ENCODE results near the gene PRCD. TPM values are rescaled to one million over a fixed set of nuclear protein-coding genes. Genes with fewer than 3 reads are reported as not detected.
"Not testable (repeated sequence)": the region's sequence is repeated elsewhere in the genome, so short reads cannot be mapped to it uniquely, and the experiment has no call there.

Gene PRCD
- total RNA-seq, 1 donor from 2014 or later, result 0.52 TPM

DNA sequence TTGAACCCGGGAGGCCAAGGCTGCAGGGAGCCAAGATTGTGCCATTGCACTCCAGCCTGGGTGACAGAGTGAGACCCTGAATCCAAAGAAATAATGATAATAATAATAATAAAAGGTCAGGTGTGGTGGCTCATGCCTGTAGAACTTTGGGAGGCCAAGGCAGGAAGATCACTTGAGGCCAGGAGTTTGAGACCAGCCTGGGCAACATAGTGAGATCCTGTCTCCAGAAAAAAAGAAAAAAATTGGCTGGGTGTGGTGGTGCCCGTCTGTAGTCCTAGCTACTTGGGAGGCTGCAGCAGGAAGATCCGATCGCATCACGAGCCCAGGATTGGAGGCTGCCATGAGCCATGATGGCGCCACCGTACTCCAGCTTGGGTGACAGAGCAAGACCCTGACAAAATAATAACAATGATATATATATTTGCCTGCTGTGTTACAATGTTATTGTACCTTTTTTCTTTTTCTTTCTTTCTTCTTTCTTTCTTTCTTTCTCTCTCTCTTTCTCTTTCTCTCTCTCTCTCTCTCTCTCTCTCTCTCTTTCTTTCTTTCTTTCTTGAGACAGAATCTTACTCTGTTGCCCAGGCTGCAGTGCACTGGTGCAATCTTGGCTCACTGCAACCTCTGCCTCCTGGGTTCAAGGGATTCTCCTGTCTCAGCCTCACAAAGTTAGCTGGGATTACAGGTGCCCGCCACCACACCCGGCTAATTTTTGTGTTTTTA lies 6.0 kb upstream of the PRCD start:
- H3K27ac ChIP-seq (ENCODE audit: low read depth, low read length); H3K9ac ChIP-seq (ENCODE audit: low read depth in 1 of 3, low read length in 3 of 3); H3K36me3 ChIP-seq (ENCODE audit: control insufficient read depth in 3 of 3, insufficient read depth in 3 of 3, low read length in 3 of 3); H3K9me3 ChIP-seq (ENCODE audit: control insufficient read depth in 3 of 3, low read length in 3 of 3); H3K4me3 ChIP-seq (ENCODE audit: low read length in 3 of 3): not testable (repeated sequence)
- H3K27me3 ChIP-seq (ENCODE audit: control insufficient read depth in 3 of 3, insufficient read depth in 3 of 3, low read length in 3 of 3), result peaks cover 14 to 23% (median 22%) of the 10 kb centered on the region in 3 donors
- H3K4me1 ChIP-seq (ENCODE audit: control insufficient read depth in 3 of 3, insufficient read depth in 3 of 3, low read length in 3 of 3), result peaks cover 44 to 58% (median 48%) of the 10 kb centered on the region in 3 donors

DNA sequence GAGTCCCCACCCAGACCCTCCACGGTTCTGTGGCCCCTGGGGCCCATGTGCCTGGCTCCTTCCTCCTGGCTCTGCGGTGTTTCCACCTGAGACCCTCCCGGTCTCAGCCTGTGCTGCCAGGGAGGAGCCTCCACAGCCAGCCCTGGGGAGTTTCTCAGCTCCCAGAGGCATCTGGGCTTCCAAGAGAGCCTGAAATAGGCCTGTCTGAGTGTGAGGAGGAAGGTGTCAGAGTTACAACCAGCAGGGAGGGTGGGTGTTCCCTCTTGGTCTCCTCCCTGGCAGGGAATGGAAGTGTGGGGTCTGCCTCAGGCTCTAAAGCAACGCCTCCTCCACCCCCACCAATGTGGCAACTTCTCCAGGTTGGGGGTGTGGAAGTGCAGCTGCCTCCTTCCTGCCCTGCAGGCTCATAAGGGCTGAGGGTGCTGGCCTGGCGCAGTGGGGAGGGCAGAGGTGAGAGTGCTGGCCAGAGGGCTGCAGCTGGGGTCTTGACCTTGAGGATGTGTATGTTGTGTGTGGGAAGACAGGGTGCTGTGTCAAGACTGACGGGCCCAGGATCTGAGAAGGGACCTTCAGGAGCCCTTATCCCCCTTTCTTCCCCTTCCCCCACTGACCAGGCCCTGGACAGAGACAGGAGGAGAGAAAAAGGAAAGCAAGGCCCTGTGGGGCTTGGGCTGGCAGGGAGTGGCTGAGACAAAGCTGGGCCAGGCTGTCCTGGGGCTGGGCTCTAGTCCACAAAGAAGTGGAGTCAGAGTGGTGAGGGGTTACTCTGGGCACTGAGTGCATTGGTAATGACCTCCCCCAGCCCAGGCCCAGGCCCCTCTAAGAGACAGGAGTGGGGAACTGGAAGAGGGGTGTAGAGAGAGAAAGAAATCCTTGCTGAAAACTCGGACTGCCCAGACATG lies 4.8 kb upstream of the PRCD start:
- Histone ChIP-seq H3K4me3 (ENCODE audit: low read length in 3 of 3) (no peak overlapping the region), H3K36me3 (ENCODE audit: control insufficient read depth in 3 of 3, insufficient read depth in 3 of 3, low read length in 3 of 3) (no peaks in the 10 kb centered on the region), H3K27ac (ENCODE audit: low read depth, low read length) (no peak overlapping the region), H3K9ac (ENCODE audit: low read depth in 1 of 3, low read length in 3 of 3) (peak overlapping the region in 2 of 3 donors; percentile 20 to 50), H3K4me1 (ENCODE audit: control insufficient read depth in 3 of 3, insufficient read depth in 3 of 3, low read length in 3 of 3) (peaks cover 41 to 56% (median 42%) of the 10 kb centered on the region in 3 donors), H3K27me3 (ENCODE audit: control insufficient read depth in 3 of 3, insufficient read depth in 3 of 3, low read length in 3 of 3) (peaks cover 14 to 24% (median 23%) of the 10 kb centered on the region in 3 donors), H3K9me3 (ENCODE audit: control insufficient read depth in 3 of 3, low read length in 3 of 3) (no peaks in the 10 kb centered on the region)

DNA sequence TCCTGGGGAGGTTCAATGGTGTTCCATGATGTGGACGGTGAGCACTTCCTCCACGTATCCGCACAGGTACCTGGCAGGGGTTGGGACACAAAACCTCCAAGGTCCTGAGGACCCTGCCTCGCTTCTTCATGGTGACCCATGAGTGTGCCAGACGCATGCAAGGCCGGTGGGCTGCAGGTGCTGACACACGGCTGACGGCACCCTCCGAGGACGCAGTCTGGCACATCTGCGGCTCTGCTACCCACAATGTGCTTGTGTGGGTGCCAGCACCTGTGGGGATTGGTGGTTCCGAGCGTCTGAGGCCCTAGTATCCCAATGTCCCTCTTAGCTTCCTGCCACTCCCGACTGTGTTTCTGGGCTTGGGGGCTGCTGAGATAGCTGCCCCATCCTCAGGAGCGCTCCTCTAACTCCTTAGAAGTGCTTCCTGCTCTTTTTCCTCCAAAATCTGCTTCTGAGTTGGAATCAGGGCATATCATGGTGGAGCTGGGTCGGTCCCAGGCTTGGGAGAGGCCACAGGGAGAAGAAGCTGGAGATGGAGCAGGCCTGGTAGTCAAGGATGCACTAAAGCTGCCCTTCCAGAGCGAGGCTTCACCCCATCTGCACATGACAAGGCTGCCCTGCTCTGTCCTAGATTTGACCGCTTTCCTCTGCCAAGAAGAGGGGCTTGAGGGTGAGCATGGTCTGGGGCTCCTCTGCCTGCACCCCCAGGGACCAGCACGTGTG lies 3.9 kb upstream of the PRCD start:
- Histone ChIP-seq H3K4me3 (ENCODE audit: low read length in 3 of 3) (peak overlapping the region; percentile 24 to 67 (median 32)), H3K27me3 (ENCODE audit: control insufficient read depth in 3 of 3, insufficient read depth in 3 of 3, low read length in 3 of 3) (peaks cover 14 to 24% (median 23%) of the 10 kb centered on the region in 3 donors), H3K9ac (ENCODE audit: low read depth in 1 of 3, low read length in 3 of 3) (peak overlapping the region in 1 of 3 donors; percentile 73), H3K9me3 (ENCODE audit: control insufficient read depth in 3 of 3, low read length in 3 of 3) (no peaks in the 10 kb centered on the region), H3K36me3 (ENCODE audit: control insufficient read depth in 3 of 3, insufficient read depth in 3 of 3, low read length in 3 of 3) (no peaks in the 10 kb centered on the region), H3K27ac (ENCODE audit: low read depth, low read length) (peak overlapping the region; percentile 65), H3K4me1 (ENCODE audit: control insufficient read depth in 3 of 3, insufficient read depth in 3 of 3, low read length in 3 of 3) (peaks cover 40 to 54% (median 41%) of the 10 kb centered on the region in 3 donors)

DNA sequence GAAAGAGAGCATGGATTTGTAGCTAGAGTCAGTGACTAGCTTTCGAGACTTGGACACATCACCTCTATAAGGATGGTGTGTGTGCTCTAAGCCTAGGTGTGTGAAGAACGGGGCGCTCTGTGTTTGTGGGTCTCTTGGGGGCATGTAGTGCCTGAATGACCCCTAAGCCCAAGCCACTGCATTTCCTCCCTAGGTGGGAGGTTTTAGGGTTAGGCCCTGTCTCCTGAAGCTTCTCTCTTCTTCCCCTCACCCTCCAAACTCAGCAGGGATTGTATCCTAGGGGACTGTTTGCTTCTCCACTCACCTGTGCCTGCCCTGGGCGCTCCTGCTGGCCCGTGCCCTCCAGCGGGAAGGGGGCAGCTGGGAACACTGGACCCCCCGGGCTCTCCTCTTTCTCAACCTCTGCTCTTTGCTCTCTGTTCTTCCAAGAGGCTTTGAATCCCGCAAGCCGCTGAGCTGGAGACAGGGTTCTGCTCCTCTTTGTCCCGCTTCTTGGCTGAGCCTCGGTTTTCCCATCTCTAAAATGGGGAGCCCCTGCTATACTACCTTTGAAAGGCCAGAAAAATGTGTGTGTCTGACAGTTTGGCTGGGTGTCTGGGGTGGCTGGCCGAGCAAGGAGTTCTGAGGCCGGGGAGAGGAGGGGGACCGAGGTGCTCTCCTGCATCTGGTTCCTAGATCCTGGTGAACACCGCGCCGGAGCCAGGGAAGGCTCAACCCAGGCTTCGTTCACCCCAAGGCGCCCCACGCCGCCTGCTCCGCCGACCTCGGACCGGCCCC lies 3.1 kb upstream of the PRCD start:
- peak overlapping the region; percentile 65 for H3K27ac ChIP-seq (ENCODE audit: low read depth, low read length)
- peaks cover 38 to 53% (median 41%) of the 10 kb centered on the region in 3 donors for H3K4me1 ChIP-seq (ENCODE audit: control insufficient read depth in 3 of 3, insufficient read depth in 3 of 3, low read length in 3 of 3)
- no peaks in the 10 kb centered on the region for H3K9me3 ChIP-seq (ENCODE audit: control insufficient read depth in 3 of 3, low read length in 3 of 3)
- peak overlapping the region; percentile 33 to 67 (median 58) for H3K4me3 ChIP-seq (ENCODE audit: low read length in 3 of 3)
- peak overlapping the region; percentile 43 to 73 (median 67) for H3K9ac ChIP-seq (ENCODE audit: low read depth in 1 of 3, low read length in 3 of 3)
- H3K27me3 ChIP-seq (ENCODE audit: control insufficient read depth in 3 of 3, insufficient read depth in 3 of 3, low read length in 3 of 3), result peaks cover 14 to 24% (median 20%) of the 10 kb centered on the region in 3 donors
- no peaks in the 10 kb centered on the region for H3K36me3 ChIP-seq (ENCODE audit: control insufficient read depth in 3 of 3, insufficient read depth in 3 of 3, low read length in 3 of 3)

DNA sequence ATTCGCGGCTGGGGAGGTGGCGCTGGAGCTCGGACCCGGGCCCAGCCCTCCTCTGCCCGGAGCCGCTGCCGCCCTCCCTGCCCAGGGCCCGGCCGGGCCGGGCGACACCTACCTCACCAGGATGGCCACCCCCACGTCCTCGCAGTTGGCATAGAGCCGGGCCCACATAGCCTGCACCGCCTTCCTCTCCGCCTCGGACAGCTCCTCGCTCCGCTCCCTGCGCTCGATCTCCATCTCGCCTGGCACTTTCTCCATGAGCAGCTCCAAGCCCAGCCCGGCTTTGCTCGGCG lies 2.6 kb upstream of the PRCD start:
- no peaks in the 10 kb centered on the region for H3K36me3 ChIP-seq (ENCODE audit: control insufficient read depth in 3 of 3, insufficient read depth in 3 of 3, low read length in 3 of 3)
- H3K4me3 ChIP-seq (ENCODE audit: low read length in 3 of 3), result peak overlapping the region; percentile 33 to 67 (median 58)
- peaks cover 37 to 47% (median 41%) of the 10 kb centered on the region in 3 donors for H3K4me1 ChIP-seq (ENCODE audit: control insufficient read depth in 3 of 3, insufficient read depth in 3 of 3, low read length in 3 of 3)
- H3K27me3 ChIP-seq (ENCODE audit: control insufficient read depth in 3 of 3, insufficient read depth in 3 of 3, low read length in 3 of 3), result peaks cover 14 to 24% (median 19%) of the 10 kb centered on the region in 3 donors
- peak overlapping the region; percentile 65 for H3K27ac ChIP-seq (ENCODE audit: low read depth, low read length)
- peak overlapping the region; percentile 43 to 73 (median 67) for H3K9ac ChIP-seq (ENCODE audit: low read depth in 1 of 3, low read length in 3 of 3)
- H3K9me3 ChIP-seq (ENCODE audit: control insufficient read depth in 3 of 3, low read length in 3 of 3), result no peaks in the 10 kb centered on the region

DNA sequence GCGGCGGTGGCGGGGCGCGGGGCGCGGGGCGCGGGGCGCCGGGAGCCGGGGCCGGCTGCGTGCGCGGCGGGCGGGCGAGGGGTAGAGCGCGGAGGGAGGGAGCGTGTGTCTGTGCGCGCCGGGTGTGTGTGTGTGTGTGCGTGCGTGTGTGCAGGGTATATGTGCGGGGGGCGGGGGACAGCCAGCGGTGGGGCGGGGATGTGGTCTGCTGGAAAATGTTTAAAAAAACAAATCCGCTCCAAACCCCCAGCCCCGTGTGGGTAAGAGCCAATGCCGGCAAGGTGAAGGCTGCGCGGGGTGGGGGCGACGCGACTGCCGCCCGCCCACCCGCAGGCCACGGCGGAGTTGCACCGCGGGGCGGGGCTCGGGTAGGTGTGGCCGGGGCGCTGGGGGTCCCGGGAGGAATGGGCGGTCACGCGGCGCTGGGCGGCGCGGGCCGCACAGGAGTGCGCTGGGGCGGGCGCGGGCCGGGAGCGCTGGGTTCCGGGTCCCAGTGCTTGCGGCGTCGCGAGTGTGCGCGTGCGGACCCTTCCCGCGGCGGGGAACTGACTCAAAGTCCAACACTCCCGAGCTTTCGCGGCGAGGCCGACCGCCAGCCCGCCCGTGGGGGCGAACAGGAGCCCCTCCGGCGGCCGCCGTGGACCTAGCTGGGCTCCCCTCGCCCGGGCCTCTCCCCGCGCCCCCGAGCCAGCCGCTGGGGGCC lies 2.1 kb upstream of the PRCD start, which contains the start of gene CYGB:
TSS of gene CYGB (minus strand) at position 132 of the 703 bp plus-strand sequence. CDS start 167 bp downstream, outside the sequence.
- H3K9me3 ChIP-seq (ENCODE audit: control insufficient read depth in 3 of 3, low read length in 3 of 3), result no peaks in the 10 kb centered on the region
- peak within 1 kb of the TSS; percentile 33 to 67 (median 58) for H3K4me3 ChIP-seq (ENCODE audit: low read length in 3 of 3)
- peaks cover 41 to 49% (median 43%) of the 10 kb centered on the region in 3 donors for H3K4me1 ChIP-seq (ENCODE audit: control insufficient read depth in 3 of 3, insufficient read depth in 3 of 3, low read length in 3 of 3)
- H3K27me3 ChIP-seq (ENCODE audit: control insufficient read depth in 3 of 3, insufficient read depth in 3 of 3, low read length in 3 of 3), result peaks cover 14 to 24% (median 19%) of the 10 kb centered on the region in 3 donors
- H3K9ac ChIP-seq (ENCODE audit: low read depth in 1 of 3, low read length in 3 of 3), result peak within 1 kb of the TSS; percentile 43 to 74 (median 67)
- peak within 1 kb of the TSS; percentile 65 for H3K27ac ChIP-seq (ENCODE audit: low read depth, low read length)
- H3K36me3 ChIP-seq (ENCODE audit: control insufficient read depth in 3 of 3, insufficient read depth in 3 of 3, low read length in 3 of 3), result no peaks in the 10 kb centered on the region

DNA sequence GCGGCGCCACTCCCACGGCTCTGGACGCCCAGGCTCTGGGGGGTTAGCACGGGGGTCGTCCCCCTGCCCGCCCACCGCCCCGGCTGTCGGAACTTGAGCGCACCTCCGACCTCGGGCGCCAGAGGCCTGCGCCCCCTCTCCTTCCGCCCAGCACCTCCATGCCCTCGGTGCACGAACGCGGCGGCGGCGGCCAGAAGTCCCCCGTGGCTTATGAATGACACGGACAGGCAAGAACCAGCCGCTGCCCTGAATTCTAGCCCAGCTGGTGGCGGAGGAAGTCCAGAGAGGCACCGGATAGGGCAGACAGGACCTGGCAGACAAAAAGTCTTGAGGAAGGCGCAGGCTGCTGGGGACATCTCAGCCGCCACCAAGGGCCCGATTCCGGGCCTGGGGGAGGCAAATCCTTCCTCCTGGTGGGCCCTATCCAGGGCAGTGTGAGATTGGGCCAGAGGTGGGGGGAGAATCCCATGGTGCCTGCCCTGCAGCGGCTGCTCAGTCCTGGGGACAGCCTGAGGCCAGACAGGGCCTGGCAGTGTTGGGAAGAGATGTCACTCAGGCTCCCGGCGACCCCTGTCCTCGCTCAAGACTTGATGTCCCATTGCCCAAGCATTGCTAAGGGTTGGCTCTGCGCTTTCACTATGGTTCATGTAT lies 1.4 kb upstream of the PRCD start:
- H3K27ac ChIP-seq (ENCODE audit: low read depth, low read length), result peak overlapping the region; percentile 19
- no peaks in the 10 kb centered on the region for H3K9me3 ChIP-seq (ENCODE audit: control insufficient read depth in 3 of 3, low read length in 3 of 3)
- H3K27me3 ChIP-seq (ENCODE audit: control insufficient read depth in 3 of 3, insufficient read depth in 3 of 3, low read length in 3 of 3), result peaks cover 14 to 24% (median 19%) of the 10 kb centered on the region in 3 donors
- H3K4me3 ChIP-seq (ENCODE audit: low read length in 3 of 3), result peak overlapping the region; percentile 7 to 45 (median 14)
- no peaks in the 10 kb centered on the region for H3K36me3 ChIP-seq (ENCODE audit: control insufficient read depth in 3 of 3, insufficient read depth in 3 of 3, low read length in 3 of 3)
- H3K9ac ChIP-seq (ENCODE audit: low read depth in 1 of 3, low read length in 3 of 3), result peak overlapping the region in 2 of 3 donors; percentile 14 to 74
- peaks cover 45 to 56% (median 50%) of the 10 kb centered on the region in 3 donors for H3K4me1 ChIP-seq (ENCODE audit: control insufficient read depth in 3 of 3, insufficient read depth in 3 of 3, low read length in 3 of 3)

DNA sequence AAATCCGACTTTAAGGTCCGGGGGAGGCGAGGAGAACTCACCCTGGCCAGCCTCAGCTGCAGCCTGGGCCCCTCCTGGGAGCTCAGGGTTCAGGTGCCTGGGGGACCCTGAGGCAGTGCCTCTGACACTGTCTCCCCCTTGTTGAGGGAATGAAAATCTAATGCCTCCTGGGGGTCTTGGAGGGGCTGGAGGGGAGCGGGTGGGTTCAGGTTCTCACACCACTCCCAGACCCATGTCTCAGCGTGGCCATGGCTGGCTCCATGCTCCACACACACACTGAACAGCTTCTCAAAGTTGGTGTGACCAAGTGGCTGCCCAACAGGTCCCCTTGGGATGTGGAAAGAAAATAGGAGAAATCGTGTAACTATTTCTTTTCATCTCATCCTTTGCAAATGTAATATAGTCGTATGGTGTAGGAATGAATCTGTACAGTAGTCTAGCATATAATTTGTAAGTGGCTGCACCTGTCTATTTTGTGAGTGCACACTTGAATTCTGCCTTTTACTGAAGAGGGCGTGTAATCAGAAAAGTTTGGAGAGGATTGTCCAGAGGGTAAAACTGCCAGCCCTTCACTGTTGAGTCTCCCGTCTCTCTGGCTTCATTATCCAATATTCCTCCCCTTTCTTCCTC lies 788 bp upstream of the PRCD start:
- Histone ChIP-seq H3K36me3 (ENCODE audit: control insufficient read depth in 3 of 3, insufficient read depth in 3 of 3, low read length in 3 of 3) (no peaks in the 10 kb centered on the region), H3K4me3 (ENCODE audit: low read length in 3 of 3) (peak overlapping the region in 1 of 3 donors; percentile 45), H3K9ac (ENCODE audit: low read depth in 1 of 3, low read length in 3 of 3) (peak overlapping the region in 1 of 3 donors; percentile 74), H3K9me3 (ENCODE audit: control insufficient read depth in 3 of 3, low read length in 3 of 3) (no peaks in the 10 kb centered on the region), H3K27me3 (ENCODE audit: control insufficient read depth in 3 of 3, insufficient read depth in 3 of 3, low read length in 3 of 3) (peaks cover 14 to 24% (median 19%) of the 10 kb centered on the region in 3 donors), H3K27ac (ENCODE audit: low read depth, low read length) (no peak overlapping the region), H3K4me1 (ENCODE audit: control insufficient read depth in 3 of 3, insufficient read depth in 3 of 3, low read length in 3 of 3) (peaks cover 51 to 62% (median 56%) of the 10 kb centered on the region in 3 donors)
